Neural cell (in vitro differentiated cells): ENCODE measurements around the gene GPD1. TPM values are rescaled to one million over a fixed set of nuclear protein-coding genes. Genes with fewer than 3 reads are reported as not detected.

Experiments used
- H2AFZ ChIP-seq: fragments of 200-600, 300-800 bp; sonication (generic), shearing (Covaris generic); 2 replicates; pipeline ENCODE4 v1.6.0; 2014; ENCODE audit warnings: low read depth, mild to moderate bottlenecking, antibody characterized with exemption, low read length, moderate library complexity
- H3F3A ChIP-seq: fragments of 200-600 bp; shearing (Covaris generic); 2 replicates; pipeline ENCODE4 v1.6.1; 2016; ENCODE audit warnings: mild to moderate bottlenecking, moderate library complexity, mixed read lengths, antibody characterized with exemption, low read length; ENCODE audit not compliant: insufficient read depth, poor library complexity, severe bottlenecking
- H3K27ac ChIP-seq: fragments of 200-600, 300-800 bp; sonication (generic), shearing (Covaris generic); 2 replicates; pipeline ENCODE4 v1.5.1; 2014; ENCODE audit warnings: mild to moderate bottlenecking, low read length, moderate library complexity
- H3K27me3 ChIP-seq: fragments of 300-800, 200-600 bp; sonication (generic), shearing (Covaris generic); 2 replicates; pipeline ENCODE4 v1.6.0; 2014; ENCODE audit warnings: mild to moderate bottlenecking, low read depth, low read length, moderate library complexity; ENCODE audit not compliant: insufficient read depth
- H3K36me3 ChIP-seq: fragments of 300-800, 200-600 bp; sonication (generic), shearing (Covaris generic); 2 replicates; pipeline ENCODE4 v1.5.1; 2014; ENCODE audit warnings: mild to moderate bottlenecking, antibody characterized with exemption, low read length, moderate library complexity; ENCODE audit not compliant: insufficient read depth
- H3K4me2 ChIP-seq: fragments of 300-800, 200-600 bp; sonication (generic), shearing (Covaris generic); 2 replicates; pipeline ENCODE4 v1.6.0; 2014; ENCODE audit warnings: mild to moderate bottlenecking, low read length
- H3K4me3 ChIP-seq: fragments of 300-800, 200-600 bp; sonication (generic), shearing (Covaris generic); 2 replicates; pipeline ENCODE4 v1.5.1; 2014; ENCODE audit warnings: mild to moderate bottlenecking, low read length, moderate library complexity
- H3K79me2 ChIP-seq: fragments of 200-600 bp; shearing (Covaris generic); replicated peaks from 2 replicates; pipeline ENCODE4 v1.6.0; 2014; ENCODE audit warnings: mild to moderate bottlenecking, low read length, moderate library complexity; ENCODE audit not compliant: insufficient read depth
- H3K9ac ChIP-seq: fragments of 300-800, 200-600 bp; sonication (generic), shearing (Covaris generic); 2 replicates; pipeline ENCODE4 v1.6.1; 2016; ENCODE audit warnings: mild to moderate bottlenecking, low read length, mixed read lengths
- H3K9me2 ChIP-seq: fragments of 200-600 bp; shearing (Covaris generic); 2 replicates; pipeline ENCODE4 v1.6.1; 2016; ENCODE audit warnings: mild to moderate bottlenecking, low read length, mixed read lengths; ENCODE audit not compliant: insufficient read depth
- H3K9me3 ChIP-seq: fragments of 200-600, 300-800 bp; sonication (generic), shearing (Covaris generic); 2 replicates; pipeline ENCODE4 v1.6.1; 2016; ENCODE audit warnings: mild to moderate bottlenecking, mixed run types, low read length, moderate library complexity, mixed read lengths
- H4K20me1 ChIP-seq: fragments of 200-600 bp; shearing (Covaris generic); 2 replicates; pipeline ENCODE4 v1.6.1; 2016; ENCODE audit warnings: mild to moderate bottlenecking, mixed run types; ENCODE audit not compliant: insufficient read depth
- EP300 ChIP-seq: fragments of 450-650 bp; conservative IDR thresholded peaks from 2 replicates; pipeline ENCODE4 v1.6.1; 2014; ENCODE audit warnings: antibody characterized with exemption, mild to moderate bottlenecking, moderate library complexity; ENCODE audit not compliant: poor library complexity, severe bottlenecking
- EZH2 ChIP-seq: fragments of 200-600, 300-800 bp; shearing (Covaris generic), sonication (generic); IDR thresholded peaks from 2 replicates; pipeline ENCODE4 v1.6.1; 2014; ENCODE audit warnings: antibody characterized with exemption, low read length, borderline replicate concordance, mild to moderate bottlenecking; ENCODE audit not compliant: insufficient read depth, poor library complexity, severe bottlenecking
- MXI1 ChIP-seq: fragments of 450-650 bp; conservative IDR thresholded peaks from 2 replicates; pipeline ENCODE4 v1.6.1; 2014; ENCODE audit warnings: antibody characterized with exemption, mild to moderate bottlenecking; ENCODE audit not compliant: poor library complexity, severe bottlenecking
- POLR2AphosphoS5 ChIP-seq: IDR thresholded peaks from 2 replicates; pipeline ENCODE4 v1.6.1; 2012
- RAD21 ChIP-seq: fragments of 450-650 bp; conservative IDR thresholded peaks from 2 replicates; pipeline ENCODE4 v1.6.1; 2014; ENCODE audit warnings: antibody characterized with exemption, mild to moderate bottlenecking, moderate library complexity
- REST ChIP-seq: IDR thresholded peaks from 2 replicates; pipeline ENCODE4 v1.6.1; 2012; ENCODE audit warnings: borderline replicate concordance
- SMC3 ChIP-seq: fragments of 450-650 bp; conservative IDR thresholded peaks from 2 replicates; pipeline ENCODE4 v1.6.1; 2014; ENCODE audit warnings: antibody characterized with exemption, mild to moderate bottlenecking, moderate library complexity; ENCODE audit not compliant: poor library complexity
- TAF1 ChIP-seq: IDR thresholded peaks from 2 replicates; pipeline ENCODE4 v1.6.1; 2012; ENCODE audit warnings: low read depth
- polyA plus RNA-seq: library from polyadenylated mRNA; depleted of rRNA; stranded (reverse); fragments of >200 nt; gene quantifications from 2 replicates; pipeline ENCODE4 v1.2.3, GENCODE V29; 2014
- TF ChIP-seq, protein P1 (sequence below): fragments of 450-650 bp; IDR thresholded peaks from 2 replicates; pipeline ENCODE4 v1.5.1; 2014; ENCODE audit warnings: antibody characterized with exemption, mild to moderate bottlenecking, moderate library complexity; ENCODE audit not compliant: poor library complexity, severe bottlenecking

Gene GPD1
- polyA plus RNA-seq, 1 donor from 2014 or later = 1.5 TPM

DNA sequence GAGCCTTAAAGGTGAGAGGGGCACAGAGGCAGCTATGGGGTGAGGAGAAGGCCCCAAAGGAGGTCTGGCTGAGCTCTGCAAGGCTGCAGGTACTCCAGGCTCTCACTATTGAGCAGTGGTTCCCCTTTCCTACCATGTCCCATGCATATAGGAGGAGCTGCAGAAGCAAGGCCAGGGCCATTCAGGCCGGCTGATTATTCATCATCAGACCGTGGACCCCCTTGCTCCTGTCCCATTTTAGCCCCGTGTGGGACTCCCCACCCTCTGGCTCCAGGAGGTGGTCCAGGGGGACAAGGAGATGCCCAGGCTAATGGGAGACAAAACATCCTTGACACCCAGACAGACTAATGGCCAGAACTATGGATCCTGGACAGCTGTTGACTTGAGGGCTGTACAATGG is 3.1 kb downstream of the GPD1 start:
- Histone ChIP-seq H3K9ac (no peak overlapping the region), H2AFZ (no peak overlapping the region), H3K4me2 (no peak overlapping the region), H3F3A (peaks cover 4% of the 10 kb centered on the region), H3K27ac (no peak overlapping the region), H3K27me3 (no peaks in the 10 kb centered on the region), H3K9me2 (no peaks in the 10 kb centered on the region), H3K79me2 (no peaks in the 10 kb centered on the region), H4K20me1 (no peaks in the 10 kb centered on the region), H3K4me3 (no peak overlapping the region), H3K36me3 (no peaks in the 10 kb centered on the region), H3K9me3 (no peaks in the 10 kb centered on the region)
- no peak for TF ChIP-seq EZH2
- TF ChIP-seq EP300 = no peak
- TF ChIP-seq, protein P1, sequence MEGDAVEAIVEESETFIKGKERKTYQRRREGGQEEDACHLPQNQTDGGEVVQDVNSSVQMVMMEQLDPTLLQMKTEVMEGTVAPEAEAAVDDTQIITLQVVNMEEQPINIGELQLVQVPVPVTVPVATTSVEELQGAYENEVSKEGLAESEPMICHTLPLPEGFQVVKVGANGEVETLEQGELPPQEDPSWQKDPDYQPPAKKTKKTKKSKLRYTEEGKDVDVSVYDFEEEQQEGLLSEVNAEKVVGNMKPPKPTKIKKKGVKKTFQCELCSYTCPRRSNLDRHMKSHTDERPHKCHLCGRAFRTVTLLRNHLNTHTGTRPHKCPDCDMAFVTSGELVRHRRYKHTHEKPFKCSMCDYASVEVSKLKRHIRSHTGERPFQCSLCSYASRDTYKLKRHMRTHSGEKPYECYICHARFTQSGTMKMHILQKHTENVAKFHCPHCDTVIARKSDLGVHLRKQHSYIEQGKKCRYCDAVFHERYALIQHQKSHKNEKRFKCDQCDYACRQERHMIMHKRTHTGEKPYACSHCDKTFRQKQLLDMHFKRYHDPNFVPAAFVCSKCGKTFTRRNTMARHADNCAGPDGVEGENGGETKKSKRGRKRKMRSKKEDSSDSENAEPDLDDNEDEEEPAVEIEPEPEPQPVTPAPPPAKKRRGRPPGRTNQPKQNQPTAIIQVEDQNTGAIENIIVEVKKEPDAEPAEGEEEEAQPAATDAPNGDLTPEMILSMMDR = no peak
- TF ChIP-seq SMC3 = no peak
- TF ChIP-seq POLR2AphosphoS5 = no peak
- TF ChIP-seq REST = no peak
- no peak for TF ChIP-seq RAD21
- no peak for TF ChIP-seq TAF1
- TF ChIP-seq MXI1 = no peak

- no peaks in the 10 kb centered on the region for H3F3A ChIP-seq
- H3K9ac ChIP-seq = no peak overlapping the region
- H3K4me3 ChIP-seq = no peak overlapping the region
- H3K4me2 ChIP-seq = no peak overlapping the region
- no peaks in the 10 kb centered on the region for H3K36me3 ChIP-seq
- no peaks in the 10 kb centered on the region for H3K27me3 ChIP-seq
- H2AFZ ChIP-seq = no peak overlapping the region
- H4K20me1 ChIP-seq = no peaks in the 10 kb centered on the region
- H3K79me2 ChIP-seq = no peaks in the 10 kb centered on the region
- TF ChIP-seq REST (no peak), TAF1 (no peak), SMC3 (no peak), POLR2AphosphoS5 (no peak), RAD21 (no peak), MXI1 (no peak), EP300 (no peak), EZH2 (no peak)
- TF ChIP-seq, protein P1 = no peak
- H3K9me2 ChIP-seq = no peaks in the 10 kb centered on the region
- H3K9me3 ChIP-seq = no peaks in the 10 kb centered on the region
- H3K27ac ChIP-seq = no peak overlapping the region
These were observed 3.8 kb downstream of the GPD1 start for GRCh38 chr12:50107416-50108268.
